GM12873 (cell line): ENCODE results near the gene SPON1.

Experiments
- TF ChIP-seq, protein P1 (sequence below): IDR thresholded peaks from 2 replicates; pipeline ENCODE4 v1.5.1; 2012; ENCODE audit warnings: low read depth, mild to moderate bottlenecking, moderate library complexity, low read length, control low read depth; ENCODE audit not compliant: insufficient read depth; ENCODE audit errors: missing control alignments

SPON1 gene

DNA sequence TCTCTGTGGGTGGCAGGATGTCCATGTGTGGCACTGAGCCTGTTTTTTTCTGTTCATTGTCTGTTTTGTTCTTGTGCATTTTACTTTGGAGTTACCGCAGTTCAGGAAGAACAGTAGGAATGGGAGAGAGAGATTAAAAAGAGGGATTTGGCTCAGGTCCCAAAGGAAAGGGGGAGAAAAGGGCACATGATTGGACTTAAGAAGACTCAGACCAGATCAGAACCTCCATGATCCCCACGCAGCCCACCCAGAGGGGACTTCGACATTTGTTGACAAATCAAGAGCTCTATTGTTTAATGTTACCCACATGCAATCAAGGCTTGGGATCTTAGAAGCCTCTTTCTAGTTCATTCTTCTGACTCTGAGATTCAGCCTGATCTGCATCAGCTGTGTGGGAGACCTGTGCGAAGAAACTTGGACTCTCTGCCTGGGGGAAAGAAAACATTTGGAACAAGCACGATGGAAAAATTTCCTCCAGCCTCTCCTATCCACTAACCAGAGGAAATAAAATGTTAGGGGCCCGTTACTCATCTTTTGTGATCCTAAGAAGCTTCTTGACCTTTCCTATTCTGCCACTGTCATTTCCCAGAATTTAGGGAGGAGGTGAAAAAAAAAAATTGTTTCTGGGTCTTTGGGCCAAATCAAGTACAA, 119.2 kb downstream of the SPON1 start:
- TF ChIP-seq, protein P1, sequence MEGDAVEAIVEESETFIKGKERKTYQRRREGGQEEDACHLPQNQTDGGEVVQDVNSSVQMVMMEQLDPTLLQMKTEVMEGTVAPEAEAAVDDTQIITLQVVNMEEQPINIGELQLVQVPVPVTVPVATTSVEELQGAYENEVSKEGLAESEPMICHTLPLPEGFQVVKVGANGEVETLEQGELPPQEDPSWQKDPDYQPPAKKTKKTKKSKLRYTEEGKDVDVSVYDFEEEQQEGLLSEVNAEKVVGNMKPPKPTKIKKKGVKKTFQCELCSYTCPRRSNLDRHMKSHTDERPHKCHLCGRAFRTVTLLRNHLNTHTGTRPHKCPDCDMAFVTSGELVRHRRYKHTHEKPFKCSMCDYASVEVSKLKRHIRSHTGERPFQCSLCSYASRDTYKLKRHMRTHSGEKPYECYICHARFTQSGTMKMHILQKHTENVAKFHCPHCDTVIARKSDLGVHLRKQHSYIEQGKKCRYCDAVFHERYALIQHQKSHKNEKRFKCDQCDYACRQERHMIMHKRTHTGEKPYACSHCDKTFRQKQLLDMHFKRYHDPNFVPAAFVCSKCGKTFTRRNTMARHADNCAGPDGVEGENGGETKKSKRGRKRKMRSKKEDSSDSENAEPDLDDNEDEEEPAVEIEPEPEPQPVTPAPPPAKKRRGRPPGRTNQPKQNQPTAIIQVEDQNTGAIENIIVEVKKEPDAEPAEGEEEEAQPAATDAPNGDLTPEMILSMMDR, result no peak

DNA sequence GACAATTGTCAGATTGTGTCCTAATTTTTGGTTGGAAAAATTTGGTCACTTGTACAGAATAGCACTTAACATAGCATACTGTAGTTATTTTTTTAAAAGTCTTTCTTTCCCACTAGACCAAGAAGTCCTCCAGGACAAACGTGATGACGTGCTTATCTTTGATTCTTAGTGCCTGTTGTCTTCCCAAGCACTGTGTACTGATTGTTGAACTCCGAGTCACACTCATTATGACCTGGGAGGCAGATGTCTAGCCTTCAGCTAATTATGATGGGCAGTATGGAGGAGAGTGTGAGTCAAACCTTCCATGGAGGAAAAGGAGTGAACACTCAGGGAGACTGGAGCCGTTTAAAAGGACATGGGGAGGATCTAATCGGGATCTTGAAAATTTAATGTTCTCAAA, 119.8 kb downstream of the SPON1 start:
- TF ChIP-seq, protein P1, result no peak

DNA sequence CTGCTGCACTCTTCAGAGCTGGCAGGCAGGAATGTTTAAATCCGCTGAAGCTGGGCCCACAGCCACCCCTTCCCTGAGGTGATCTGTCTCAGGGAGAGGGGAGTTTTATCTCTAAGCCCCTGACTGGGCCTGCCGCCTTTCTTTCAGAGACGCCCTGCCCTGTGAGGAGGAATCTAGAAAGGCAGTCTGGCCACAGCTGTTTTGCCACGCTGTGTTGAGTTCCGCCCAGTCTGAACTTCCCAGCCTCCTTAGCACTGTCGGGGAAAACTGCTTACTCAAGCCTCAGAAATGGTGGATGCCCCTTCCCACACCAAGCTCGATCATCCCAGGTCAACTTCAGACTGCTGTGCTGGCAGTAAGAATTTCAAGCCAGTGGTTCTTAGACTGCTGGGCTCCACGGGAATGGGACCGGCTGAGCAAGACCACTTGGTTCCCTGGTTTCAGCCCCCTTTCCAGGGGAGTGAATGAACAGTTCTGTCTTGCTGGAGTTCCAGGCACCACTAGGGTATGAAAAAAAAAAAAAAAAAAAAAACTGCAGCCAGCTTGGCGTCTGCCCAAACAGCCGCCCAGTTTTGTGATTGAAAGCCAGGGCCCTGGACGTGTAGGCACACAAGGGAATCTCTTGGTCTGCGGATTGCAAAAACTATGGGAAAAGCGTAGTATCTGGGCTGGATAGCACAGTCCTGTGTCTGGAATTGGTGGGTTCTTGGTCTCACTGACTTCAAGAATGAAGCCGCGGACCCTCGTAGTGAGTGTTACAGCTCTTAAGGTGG, 127.4 kb downstream of the SPON1 start:
- TF ChIP-seq, protein P1, result no peak

DNA sequence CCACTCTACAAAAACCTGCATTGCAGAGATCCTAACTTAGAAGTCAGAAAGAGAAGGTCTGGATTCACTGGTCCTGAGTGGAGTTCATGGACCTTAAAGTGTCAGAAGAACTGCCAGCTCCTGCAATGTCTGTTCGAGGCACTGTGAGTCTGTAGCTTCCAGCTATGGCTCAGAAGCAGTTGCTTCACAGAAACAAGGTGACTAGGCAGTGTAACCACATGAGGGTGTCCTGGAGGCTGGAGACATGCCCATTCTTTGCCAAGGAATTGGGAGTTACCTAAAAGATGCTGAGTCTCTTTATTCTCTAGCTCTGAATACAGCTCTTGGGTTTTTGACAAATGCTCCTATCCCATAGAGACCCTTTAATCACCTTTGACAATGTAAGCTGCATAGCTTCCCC, 130.5 kb downstream of the SPON1 start:
- TF ChIP-seq, protein P1, result no peak

DNA sequence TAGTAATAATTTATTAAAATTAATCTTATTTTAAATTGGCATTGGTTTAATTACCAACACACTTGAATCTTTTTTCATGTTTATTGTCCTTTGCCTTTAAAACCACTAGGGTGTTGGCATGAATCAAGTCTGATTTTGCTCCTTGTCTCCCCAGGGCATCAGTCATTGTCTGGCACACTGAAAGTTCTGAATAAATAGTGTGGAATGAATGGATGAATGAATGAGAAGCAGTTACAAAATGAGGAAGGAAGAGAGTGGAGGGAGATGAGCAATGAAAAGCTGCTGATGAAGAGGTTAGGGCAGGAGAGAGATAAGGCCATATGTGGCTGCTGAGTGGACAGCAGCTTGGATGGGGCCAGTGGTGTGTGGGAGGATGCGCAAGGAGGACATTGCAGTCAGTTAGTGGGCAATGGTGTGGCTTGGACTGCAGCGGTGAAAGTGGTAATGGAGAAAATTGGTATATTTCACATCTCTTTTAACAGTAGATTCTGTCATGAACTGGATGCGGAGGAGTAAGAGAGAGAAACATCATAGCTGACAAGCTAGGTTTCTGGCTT, 132.0 kb downstream of the SPON1 start:
- TF ChIP-seq, protein P1, result no peak

DNA sequence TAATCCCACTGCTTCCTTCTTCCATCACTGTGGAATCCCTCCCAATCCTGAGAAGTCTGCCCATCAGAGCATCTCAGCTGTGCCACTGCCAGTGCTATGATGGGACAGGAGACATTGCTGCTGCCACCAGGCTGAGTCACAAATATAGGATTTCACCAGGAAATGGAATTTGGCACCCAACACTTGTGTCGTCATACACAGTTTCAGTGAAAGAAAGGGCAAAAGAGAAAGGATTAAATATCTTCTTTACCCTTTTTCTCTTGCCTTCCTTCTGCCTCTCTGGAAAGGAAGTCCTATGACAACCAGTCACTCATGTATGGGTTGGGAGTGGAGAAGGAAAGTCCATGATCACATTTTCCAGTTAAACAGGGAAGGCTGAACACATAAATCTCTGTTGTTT, 133.4 kb downstream of the SPON1 start:
- TF ChIP-seq, protein P1, result no peak

DNA sequence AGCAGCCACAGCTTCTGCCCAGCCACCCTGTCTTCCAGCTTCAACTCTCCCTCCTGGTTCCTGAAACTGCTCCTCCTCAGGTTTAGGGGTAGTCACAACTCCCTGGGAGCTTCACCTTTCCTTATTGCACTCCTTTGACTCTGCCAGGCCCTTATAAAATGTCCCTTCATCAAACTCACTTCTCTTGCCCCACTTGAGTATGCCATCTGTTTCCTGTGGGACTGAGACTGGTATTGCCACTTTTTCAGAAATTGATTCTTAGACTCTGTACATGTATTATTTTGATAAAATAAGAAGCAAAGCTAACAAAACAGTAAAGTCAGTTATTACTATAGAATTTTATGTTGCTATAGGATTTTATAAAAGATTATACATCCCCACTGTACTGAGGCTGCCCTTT, 134.1 kb downstream of the SPON1 start:
- TF ChIP-seq, protein P1, result no peak
